Endodermal cell (in vitro differentiated cells): ENCODE measurements around the gene AIP. TPM values are rescaled to one million over a fixed set of nuclear protein-coding genes. Genes with fewer than 3 reads are reported as not detected.

Source experiments
- DNase-seq: peaks from one replicate; pipeline ENCODE4 v3.0.0-alpha.2; 2017
- H3K27ac ChIP-seq: 2 replicates; pipeline ENCODE4 v1.5.1; 2013; ENCODE audit warnings: mild to moderate bottlenecking, low read depth, low read length, moderate library complexity
- H3K27me3 ChIP-seq: 2 replicates; pipeline ENCODE4 v1.6.1; 2013; ENCODE audit warnings: mild to moderate bottlenecking, low read length, moderate library complexity; ENCODE audit not compliant: insufficient read depth, control insufficient read depth, poor library complexity, severe bottlenecking
- H3K36me3 ChIP-seq: 2 replicates; pipeline ENCODE4 v1.7.0; 2013; ENCODE audit warnings: mild to moderate bottlenecking, low read length, moderate library complexity; ENCODE audit not compliant: control insufficient read depth, insufficient read depth
- H3K4me1 ChIP-seq: one replicate; pipeline ENCODE4 v1.7.0; 2013; ENCODE audit warnings: low read length; ENCODE audit not compliant: control insufficient read depth, insufficient read depth
- H3K4me3 ChIP-seq: 2 replicates; pipeline ENCODE4 v1.5.1; 2013; ENCODE audit warnings: mild to moderate bottlenecking, low read length, moderate library complexity
- H3K9ac ChIP-seq: 2 replicates; pipeline ENCODE4 v1.6.1; 2013; ENCODE audit warnings: mild to moderate bottlenecking, low read length, moderate library complexity; ENCODE audit not compliant: poor library complexity, severe bottlenecking; ENCODE audit errors: extremely low read depth
- H3K9me3 ChIP-seq: 2 replicates; pipeline ENCODE4 v1.6.1; 2013; ENCODE audit warnings: mild to moderate bottlenecking, low read length, moderate library complexity; ENCODE audit not compliant: control insufficient read depth
- H3K27ac Mint-ChIP-seq: 2 replicates; pipeline ENCODE4 v1.8.0; 2020; ENCODE audit warnings: mixed read lengths
- H3K27me3 Mint-ChIP-seq: 2 replicates; pipeline ENCODE4 v1.8.0; 2021; ENCODE audit warnings: mild to moderate bottlenecking, mixed read lengths; ENCODE audit not compliant: insufficient read depth
- H3K36me3 Mint-ChIP-seq: 2 replicates; pipeline ENCODE4 v1.8.0; 2020; ENCODE audit warnings: low read depth, mixed read lengths
- H3K4me1 Mint-ChIP-seq: 2 replicates; pipeline ENCODE4 v1.8.0; 2020; ENCODE audit warnings: mixed read lengths
- H3K4me3 Mint-ChIP-seq: 2 replicates; pipeline ENCODE4 v1.8.0; 2020; ENCODE audit warnings: mild to moderate bottlenecking, moderate library complexity, mixed read lengths
- H3K9me3 Mint-ChIP-seq: 2 replicates; pipeline ENCODE4 v1.8.0; 2020; ENCODE audit warnings: mild to moderate bottlenecking, mixed read lengths
- whole genome bisulfite sequencing, 2 experiments: methylation state at CpG; one replicate each; pipeline versions ENCODE4 v1.1.5 to v1.1.7; 2013; ENCODE audit warnings: missing lambda C conversion rate in 2 of 2, mixed read lengths in 1 of 2; ENCODE audit not compliant: insufficient coverage in 1 of 2, insufficient read length in 1 of 2; 5-methylcytosine and 5-hydroxymethylcytosine counted together
- total RNA-seq, 2 donors: library from RNA; stranded (reverse); fragmentation: NEBNext Ultra II Directional in 1 of 2; extraction: Animal tissue kit (Norgen Biotek cat#: 25700) in 1 of 2; gene quantifications; 2 replicates in 1 of 2; 3 replicates in 1 of 2; pipeline ENCODE4 v1.2.1, GENCODE V29; 2021
- TF ChIP-seq, protein P1 (sequence below): fragments of 200-600 bp; sonication (generic); conservative IDR thresholded peaks from 2 replicates; pipeline ENCODE4 v1.5.0; 2021; ENCODE audit warnings: antibody characterized with exemption, mild to moderate bottlenecking

AIP gene
- total RNA-seq, 2 donors from 2014 or later, result 27.6 to 33.8 TPM

DNA sequence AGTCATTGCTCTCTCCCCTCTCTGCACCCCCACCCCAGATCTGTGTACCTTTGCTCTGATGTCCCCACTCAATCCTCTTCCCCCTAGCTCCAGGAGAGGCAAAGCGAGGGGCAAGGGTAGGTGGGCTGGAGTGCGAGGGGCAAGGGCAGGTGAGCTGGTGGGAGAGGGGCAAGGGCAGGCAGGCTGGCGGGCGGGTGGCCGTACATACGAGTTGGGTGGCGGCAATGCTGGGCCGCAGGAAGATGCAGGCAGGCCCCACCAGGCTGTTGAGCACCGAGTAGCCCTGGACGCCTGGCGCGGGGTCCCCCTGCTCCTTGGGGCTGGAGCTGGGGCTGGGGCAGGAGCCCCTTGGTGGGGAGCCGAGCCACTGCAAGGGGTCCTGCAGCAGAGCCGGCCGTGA lies 39.5 kb downstream of the AIP start:
- no peaks in the 10 kb centered on the region for H3K36me3 ChIP-seq
- no peak for DNase-seq
- TF ChIP-seq, protein P1, sequence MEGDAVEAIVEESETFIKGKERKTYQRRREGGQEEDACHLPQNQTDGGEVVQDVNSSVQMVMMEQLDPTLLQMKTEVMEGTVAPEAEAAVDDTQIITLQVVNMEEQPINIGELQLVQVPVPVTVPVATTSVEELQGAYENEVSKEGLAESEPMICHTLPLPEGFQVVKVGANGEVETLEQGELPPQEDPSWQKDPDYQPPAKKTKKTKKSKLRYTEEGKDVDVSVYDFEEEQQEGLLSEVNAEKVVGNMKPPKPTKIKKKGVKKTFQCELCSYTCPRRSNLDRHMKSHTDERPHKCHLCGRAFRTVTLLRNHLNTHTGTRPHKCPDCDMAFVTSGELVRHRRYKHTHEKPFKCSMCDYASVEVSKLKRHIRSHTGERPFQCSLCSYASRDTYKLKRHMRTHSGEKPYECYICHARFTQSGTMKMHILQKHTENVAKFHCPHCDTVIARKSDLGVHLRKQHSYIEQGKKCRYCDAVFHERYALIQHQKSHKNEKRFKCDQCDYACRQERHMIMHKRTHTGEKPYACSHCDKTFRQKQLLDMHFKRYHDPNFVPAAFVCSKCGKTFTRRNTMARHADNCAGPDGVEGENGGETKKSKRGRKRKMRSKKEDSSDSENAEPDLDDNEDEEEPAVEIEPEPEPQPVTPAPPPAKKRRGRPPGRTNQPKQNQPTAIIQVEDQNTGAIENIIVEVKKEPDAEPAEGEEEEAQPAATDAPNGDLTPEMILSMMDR, result no peak
- H3K9me3 ChIP-seq, result no peaks in the 10 kb centered on the region
- Mint-ChIP-seq H3K9me3 (peaks cover 3% of the 10 kb centered on the region), H3K4me3 (no peak overlapping the region), H3K36me3 (no peaks in the 10 kb centered on the region), H3K4me1 (no peaks in the 10 kb centered on the region), H3K27me3 (peaks cover 10% of the 10 kb centered on the region), H3K27ac (no peak overlapping the region)
- H3K27me3 ChIP-seq, result no peaks in the 10 kb centered on the region
- H3K4me1 ChIP-seq, result no peaks in the 10 kb centered on the region
- H3K4me3 ChIP-seq, result no peak overlapping the region
- no peak overlapping the region for H3K27ac ChIP-seq
- no peak overlapping the region for H3K9ac ChIP-seq
- WGBS, 2 experiments, result 85 to 96% methylated on average over 10 to 14 of the region's 15 CpGs

DNA sequence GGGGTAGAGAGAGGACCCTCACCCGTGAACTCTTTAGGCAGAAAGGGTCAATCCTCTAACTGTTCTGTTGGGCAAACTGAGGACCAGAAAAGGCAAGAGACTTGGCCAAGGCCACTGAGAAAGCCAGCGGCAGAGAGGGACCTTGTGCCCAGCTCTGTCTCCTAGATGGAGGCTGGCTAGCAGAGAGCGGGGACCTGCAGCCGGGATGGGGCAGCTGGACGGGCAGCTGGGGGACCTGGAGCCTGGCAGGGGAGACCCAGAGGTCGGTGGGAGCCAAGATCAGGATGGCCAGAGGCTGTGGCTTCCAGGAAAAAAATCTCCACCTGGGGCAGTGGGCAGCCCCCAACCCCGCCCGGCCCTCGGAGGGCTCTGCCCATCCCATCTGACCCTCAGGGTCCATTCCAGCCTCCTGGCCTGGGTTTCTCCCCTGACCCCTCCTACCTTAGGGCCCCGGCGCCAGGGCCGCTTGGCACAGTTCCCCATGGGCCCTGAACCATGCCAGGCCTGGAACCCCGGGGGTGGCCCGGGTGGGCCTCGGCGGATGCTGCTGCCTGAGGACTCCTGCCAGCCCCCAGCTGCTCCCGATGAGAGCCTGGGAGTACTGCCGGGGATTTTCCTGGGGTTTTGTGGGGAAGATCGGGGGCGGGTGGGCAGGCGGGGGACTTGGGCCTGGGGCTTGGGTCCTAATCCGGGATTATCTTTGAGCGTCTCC lies 40.2 kb downstream of the AIP start, which contains the start of gene CABP2:
CABP2 (minus strand) TSS at position 603 of the 712 bp plus-strand sequence; CDS start at position 483, 120 bp downstream.
- Mint-ChIP-seq H3K27ac (no peak within 1 kb of the TSS), H3K9me3 (peaks cover 5% of the 10 kb centered on the region), H3K36me3 (no peaks in the 10 kb centered on the region), H3K4me1 (no peaks in the 10 kb centered on the region), H3K4me3 (no peak within 1 kb of the TSS), H3K27me3 (peaks cover 13% of the 10 kb centered on the region)
- no peak within 1 kb of the TSS for H3K9ac ChIP-seq
- TF ChIP-seq, protein P1, result no peak
- H3K27ac ChIP-seq, result no peak within 1 kb of the TSS
- H3K9me3 ChIP-seq, result no peaks in the 10 kb centered on the region
- no peaks in the 10 kb centered on the region for H3K36me3 ChIP-seq
- WGBS, 2 experiments, result 89 to 100% methylated on average over 7 to 23 of the region's 23 CpGs
- no peaks in the 10 kb centered on the region for H3K4me1 ChIP-seq
- H3K4me3 ChIP-seq, result no peak within 1 kb of the TSS
- DNase-seq, result no peak
- no peaks in the 10 kb centered on the region for H3K27me3 ChIP-seq

DNA sequence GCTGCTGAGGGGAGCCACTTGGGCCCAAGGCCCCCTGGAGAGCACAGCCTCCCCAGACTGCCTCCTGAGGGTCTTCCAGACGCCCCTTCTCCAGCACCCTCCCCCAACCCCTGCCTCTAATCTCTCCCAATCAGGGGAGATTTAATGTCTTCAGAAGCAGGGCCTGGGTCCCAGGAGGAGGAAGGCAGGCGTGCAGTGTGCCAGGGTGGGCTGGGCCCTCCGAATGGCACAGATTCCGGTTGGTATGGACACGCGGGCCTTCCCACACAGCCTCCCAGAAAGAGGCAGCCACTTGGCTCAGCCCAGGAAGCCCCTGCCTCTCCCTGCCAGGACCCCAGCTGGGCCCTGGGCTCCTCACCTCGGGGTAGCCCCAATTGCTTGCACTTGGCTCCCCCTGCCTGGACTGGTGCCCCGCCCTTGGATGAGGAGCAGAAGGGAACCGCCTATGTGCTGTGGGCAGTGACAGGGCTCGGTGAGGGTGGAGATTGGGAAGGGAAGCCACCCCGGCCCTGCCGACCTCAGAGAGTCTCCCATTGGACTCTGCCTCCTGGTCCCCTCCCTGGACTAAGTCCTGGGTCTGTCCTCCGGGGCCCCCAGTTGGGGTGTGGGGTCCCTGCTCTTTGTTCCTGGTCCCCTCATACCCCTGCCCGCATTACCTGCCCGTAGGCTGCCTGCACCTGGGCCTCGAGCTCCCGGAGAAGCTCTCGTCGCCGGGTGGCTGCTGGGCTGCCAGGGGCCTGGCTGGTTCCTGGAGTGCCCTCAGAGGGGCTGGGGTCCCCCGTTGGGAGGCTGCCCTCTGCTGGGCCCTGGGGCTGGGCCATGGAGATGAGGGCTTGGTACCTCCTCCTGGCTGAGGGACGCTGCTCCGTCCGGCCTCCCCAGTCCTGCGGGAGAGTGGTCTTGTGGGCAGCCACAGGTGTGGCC lies 41.0 kb downstream of the AIP start:
- no peak overlapping the region for H3K27ac Mint-ChIP-seq

More for the DNA sequence above, 41.0 kb downstream of the AIP start:
- TF ChIP-seq, protein P1, result no peak
- Histone ChIP-seq H3K4me3 (no peak overlapping the region), H3K4me1 (no peaks in the 10 kb centered on the region), H3K36me3 (no peaks in the 10 kb centered on the region), H3K9ac (no peak overlapping the region), H3K27me3 (no peaks in the 10 kb centered on the region), H3K9me3 (no peaks in the 10 kb centered on the region), H3K27ac (no peak overlapping the region)
- Mint-ChIP-seq H3K36me3 (no peaks in the 10 kb centered on the region), H3K4me1 (no peaks in the 10 kb centered on the region), H3K4me3 (no peak overlapping the region), H3K27me3 (peaks cover 11% of the 10 kb centered on the region), H3K9me3 (peaks cover 7% of the 10 kb centered on the region)
- no peak for DNase-seq
- 91 to 97% methylated on average over 17 to 25 of the region's 25 CpGs for WGBS, 2 experiments
